Umbilical cord (tissue), 2 donors: ENCODE results near the gene SMYD5. TPM values are rescaled to one million over a fixed set of nuclear protein-coding genes. Genes with fewer than 3 reads are reported as not detected.
A peak's percentile ranks its signal among the peaks of the same experiment; 100 is the strongest.
"Not testable (repeated sequence)": the region's sequence is repeated elsewhere in the genome, so short reads cannot be mapped to it uniquely, and the experiment has no call there.

Experiments used
- DNase-seq: peaks from one replicate; pipeline ENCODE4 v3.0.0-alpha.2; 2015; ENCODE audit warnings: low spot score
- total RNA-seq: library from RNA; depleted of rRNA; stranded (reverse); fragments of >200 nt; gene quantifications from one replicate; pipeline ENCODE4 v1.2.3, GENCODE V29; 2014; ENCODE audit warnings: low replicate concordance; ENCODE audit not compliant: insufficient read depth

SMYD5 gene
- total RNA-seq, result 50.1 TPM

DNA sequence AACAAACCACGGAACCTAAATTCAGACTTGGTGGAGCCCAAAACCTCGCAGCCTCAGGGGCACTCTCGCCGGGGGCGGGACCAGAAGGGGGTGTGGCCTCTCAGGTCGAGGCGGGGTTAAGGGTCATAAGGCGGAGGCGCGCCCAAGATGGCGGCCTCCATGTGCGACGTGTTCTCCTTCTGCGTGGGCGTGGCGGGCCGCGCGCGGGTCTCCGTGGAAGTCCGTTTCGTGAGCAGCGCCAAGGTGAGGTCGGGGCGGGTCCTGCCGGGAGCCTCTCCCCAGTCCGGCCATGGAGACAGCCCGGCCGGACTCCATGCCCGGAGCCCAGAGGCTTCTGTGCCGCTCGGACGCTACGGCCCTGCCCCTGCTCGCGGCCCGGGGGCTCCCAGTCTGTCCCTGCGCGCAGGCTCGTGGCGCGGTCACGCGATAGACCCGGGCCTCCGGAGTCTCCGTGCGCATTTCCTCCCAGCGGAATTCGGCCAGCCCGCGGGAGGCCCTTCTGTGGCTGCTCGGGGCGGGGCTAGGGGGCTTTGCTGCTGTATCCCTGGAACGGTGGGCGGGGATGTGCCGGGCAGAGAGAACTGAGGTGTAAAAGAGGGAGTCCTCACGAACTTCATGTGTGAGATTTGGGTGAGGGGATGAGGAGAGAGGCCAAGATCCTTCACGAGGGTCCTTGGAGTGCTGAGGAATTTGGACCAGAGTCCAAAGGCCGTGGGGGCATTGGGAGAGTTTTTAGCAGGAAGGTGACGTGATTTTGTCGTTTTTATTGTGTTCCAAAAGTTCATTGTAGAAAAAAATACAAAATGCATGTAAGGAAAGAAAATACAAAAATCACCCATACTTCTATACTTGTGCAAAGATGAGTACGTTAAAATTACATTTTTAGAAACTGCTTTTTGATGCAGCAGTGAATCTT is at the start of gene SMYD5:
TSS of gene SMYD5 (plus strand) at position 126 of the 916 bp plus-strand sequence. CDS start at position 148, 22 bp downstream.
- peak; percentile 89 for DNase-seq

DNA sequence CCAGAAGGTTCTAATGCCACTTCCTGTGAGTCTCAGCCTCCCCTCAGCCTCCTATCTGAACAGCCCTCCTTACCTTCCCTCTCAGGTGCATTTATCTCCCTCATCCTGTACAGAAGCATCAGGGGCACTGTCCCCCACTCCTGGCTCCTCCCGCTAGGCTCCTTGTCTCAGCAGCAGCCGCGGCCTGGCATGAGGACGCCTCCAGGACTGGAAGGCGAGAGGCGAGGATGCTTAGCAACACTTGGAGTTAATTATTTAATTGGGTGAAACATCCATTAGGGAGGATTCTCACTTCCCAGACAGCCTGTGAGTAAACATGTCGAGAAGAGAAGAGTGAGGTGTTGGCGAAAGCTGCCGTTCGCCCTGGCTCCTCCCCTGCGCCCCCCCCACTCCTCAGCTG is 48.1 kb upstream of the SMYD5 start:
- DNase-seq, result not testable (repeated sequence)

DNA sequence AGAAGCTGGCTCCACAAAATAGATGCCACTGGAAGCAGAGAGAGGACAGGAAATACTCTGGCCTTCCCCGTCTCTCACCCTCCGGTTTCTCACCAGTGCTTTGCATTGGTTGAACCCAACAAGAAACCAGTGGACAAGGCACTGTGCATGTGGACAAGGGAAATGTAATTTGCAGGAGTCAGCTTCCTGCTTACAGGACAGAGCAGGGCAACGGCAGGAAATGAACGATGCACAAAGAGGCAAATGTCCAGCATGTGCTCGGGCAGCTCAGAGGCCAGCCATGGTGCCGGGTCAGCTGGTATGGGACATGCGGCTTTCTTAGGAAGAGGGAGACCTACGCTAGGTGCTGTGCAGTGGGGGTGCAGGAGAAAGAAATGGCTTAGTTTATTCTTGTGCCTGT is 47.2 kb upstream of the SMYD5 start:
- not testable (repeated sequence) for DNase-seq

DNA sequence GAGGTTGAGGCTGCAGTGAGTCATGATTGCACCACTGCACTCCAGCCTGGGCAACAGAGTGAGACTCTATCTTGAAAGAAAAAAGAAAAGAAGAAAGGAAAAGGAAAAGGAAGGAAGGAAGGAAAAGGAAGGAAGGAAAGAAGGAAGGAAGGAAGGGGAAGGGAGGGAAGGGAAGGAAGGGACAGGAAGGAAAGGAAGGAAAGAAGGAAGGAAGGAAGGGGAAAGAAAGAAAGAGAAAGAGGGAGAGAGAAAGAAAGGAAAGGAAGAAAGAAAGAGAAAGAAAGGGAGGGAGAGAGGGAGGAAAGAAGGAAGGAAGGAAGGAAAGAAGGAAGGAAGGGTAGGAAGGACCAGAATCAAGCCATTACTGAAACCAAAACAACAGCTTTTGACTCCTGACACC is 45.7 kb upstream of the SMYD5 start:
- DNase-seq, result not testable (repeated sequence)

DNA sequence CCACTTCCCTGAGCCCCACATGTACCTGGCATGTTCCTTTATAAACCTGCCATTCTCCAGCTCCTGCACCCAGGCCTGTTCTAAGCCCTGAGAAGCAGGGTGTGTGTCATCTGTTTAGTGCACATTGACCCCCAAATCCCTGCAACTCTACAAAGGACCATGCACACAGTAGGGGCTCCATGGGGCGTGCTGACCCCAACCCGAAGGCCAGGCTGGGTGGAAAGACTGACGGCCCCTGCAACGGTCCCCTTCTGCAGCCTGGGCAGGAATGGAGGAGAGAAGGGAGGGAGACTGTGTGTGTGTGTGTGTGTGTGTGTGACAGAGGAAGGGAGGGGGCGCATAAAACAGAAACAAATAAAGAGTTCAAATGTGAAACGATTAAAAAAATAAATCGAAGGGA is 43.7 kb upstream of the SMYD5 start:
- not testable (repeated sequence) for DNase-seq

DNA sequence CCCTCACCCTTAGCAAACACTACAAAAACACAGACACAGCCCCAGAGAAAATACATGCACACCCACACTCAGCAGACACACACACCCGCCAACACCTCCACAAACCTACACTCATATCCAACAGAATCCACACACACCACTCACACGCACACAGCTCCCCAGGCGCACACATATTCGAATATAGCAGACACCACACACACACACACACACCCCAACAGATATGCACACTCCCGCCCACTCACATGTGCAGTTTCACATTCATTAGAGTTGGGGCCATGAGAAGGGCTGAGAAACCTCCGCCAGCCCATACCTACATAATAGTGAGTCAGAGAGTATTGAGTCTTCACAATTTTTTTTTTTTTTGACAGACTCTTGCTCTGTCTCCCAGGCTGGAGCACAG is 41.1 kb upstream of the SMYD5 start:
- DNase-seq, result no peak

DNA sequence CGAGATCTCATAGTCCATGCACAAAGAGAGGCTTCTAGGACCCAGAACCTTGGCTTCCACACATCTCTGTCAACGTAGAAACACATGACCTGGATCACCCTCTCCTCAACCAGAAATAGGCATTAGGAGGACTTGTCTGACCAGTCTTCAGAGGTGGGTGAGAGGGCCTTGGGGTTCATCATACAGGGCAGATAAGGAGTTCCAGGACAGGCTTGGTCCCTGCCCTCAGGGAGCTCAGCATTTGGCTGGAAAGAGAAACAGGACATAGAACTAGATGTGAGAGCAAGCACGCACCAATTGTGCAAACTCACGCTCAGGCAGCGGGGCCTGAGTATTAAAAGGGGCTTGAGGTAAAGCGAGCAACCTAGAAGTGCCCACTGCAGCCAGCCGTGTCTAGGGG is 40.3 kb upstream of the SMYD5 start:
- DNase-seq, result no peak

DNA sequence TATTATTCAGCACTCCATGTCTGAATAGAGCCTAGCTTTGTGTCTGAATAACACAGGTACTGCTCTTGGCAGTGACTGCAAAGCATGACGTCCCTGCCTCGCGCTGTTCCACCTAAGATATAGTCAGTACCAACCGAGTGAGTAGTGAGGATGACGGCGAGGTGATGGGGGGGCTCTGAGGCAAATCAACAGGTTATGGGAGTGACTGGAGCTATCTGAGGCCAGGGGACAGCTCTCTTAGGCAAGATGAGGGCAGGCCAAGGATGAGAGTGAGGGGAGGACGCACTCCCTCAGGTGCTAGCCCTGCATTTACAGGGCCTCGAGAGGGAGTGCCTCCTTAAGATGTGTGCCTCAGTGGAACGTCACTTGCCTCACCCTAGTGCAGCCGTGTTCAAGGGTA is 39.8 kb upstream of the SMYD5 start:
- no peak for DNase-seq

DNA sequence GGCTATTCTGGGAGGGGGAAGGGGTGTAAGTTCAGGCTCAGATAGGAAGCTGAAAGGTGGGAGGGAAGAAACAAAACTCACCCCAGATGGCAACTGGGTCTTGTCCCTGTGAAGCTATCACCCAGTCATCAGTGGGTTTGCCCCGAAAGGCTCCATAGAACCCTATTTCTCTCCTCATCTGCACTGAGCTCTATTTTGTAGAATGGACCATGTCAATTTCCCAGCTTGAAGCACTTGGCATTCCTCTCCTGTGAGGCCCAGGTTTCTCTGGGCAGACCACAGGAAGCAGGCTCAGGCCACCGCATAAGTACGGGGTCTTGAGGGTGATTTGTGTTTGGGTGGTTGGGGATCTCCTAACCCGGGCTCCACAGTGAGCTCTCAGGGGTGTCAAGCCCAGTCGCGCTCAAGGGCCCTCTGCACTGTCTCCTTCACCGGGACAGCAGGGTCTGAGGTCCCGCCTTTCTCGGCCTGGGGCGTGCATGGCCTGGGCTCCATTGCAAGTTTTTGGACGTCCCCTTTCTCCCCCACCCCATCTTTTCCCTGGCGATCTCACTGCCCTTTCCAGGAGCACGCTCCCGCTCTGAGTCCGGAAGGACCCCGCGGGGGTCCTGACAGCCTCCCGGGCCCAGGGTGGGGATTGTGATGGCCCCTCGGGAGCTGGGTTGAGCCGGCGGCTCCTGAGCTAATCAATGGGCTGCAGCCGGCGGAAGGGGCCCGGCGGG is 38.9 kb upstream of the SMYD5 start:
- no peak for DNase-seq

DNA sequence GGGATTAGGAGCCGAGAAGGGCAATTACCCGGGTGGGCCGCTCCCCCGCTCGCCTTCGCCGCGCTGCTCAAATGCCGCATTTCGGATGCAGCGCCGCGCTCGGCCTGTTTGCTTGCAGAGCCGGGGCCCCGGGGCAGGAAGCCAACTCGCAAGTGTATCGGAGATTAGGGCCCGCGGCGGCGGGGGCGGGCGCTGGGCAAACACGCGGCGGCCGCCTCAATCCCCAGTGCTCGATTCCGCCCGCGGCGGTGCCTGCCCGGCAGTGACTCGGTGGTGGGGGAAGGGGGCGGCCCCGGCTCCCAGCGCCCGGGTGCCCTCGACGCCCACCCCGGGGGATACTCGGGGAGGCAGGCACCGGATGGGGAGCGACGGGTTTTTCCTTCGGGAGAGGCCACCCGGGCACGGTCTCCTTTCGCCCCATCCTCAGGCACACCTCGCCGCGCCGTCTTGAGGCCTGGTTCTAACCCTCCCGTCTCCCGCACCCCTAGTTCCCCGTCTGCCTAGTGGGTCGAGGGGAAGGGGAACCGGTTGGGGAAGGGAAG is 38.3 kb upstream of the SMYD5 start:
- peak; percentile 46 for DNase-seq

DNA sequence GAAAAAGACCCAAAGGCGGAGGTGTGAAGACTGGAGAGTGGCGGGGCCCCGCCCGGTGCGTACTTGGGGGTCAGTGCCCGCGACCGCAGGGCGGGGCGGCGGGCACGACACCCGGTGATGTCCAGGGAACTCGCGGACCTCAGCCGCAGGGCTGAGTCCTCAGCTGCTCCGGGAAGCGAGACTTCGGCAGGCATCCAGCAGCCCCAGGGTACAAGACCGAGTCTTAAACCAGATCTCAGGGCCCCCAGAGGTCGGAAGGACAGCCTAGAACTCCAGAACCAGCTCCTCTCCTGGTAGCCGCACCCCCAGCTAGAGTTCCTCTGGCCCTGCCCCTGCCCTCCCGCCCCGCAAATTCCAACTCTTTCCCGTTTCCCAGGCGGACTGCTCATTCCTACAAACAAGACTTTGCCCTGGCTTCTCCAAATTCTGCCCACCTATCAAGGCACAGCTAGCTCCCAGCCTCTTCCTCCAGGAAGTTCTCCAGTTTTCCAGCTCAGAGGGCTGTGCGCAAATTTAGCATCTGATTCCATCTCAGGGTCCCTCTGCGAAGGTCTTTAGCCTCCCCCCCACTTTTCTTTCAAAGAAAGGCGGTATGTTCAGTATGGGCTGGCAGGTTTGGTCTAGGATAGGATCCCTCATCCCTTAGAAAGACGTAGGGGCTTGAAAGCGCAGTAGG is 37.7 kb upstream of the SMYD5 start:
- peak; percentile 13 for DNase-seq

DNA sequence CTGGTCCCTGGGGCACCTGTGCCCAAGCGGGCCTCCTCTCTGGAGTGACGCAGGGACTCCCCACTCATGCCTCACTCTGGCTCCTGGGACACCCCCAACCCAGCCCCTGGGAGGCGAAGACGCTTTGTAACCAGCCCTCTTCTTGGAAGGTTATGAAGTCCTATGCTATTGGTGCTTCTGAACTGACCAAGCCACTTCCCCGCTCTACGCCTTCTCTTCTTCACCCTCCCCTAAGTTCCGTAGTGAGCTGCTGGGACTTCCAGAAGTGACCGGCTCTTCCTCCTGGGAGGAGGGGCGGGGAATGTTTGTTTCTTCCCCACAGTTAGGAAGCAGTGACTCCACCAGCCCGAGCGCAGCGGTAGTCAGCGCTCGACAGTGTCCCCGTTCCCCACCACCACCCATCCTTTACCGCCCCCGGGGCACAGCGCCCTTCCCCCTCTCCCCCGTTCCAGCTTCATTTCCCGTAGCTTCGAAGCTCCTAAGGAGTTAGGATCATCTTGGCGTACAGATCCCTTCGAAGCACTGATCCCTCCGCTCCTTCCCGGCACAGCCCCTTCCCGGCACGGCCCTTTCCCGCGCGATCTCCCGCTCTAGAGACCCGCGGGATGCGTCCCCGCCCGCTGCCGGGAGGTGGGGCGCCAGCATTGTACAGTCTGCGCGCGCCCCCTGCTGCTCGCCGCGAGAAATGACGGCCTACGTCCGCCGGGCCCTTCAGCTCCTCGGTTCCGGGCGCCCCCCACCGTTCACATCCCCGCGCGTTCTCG is 37.0 kb upstream of the SMYD5 start:
- DNase-seq, result peak; percentile 91

DNA sequence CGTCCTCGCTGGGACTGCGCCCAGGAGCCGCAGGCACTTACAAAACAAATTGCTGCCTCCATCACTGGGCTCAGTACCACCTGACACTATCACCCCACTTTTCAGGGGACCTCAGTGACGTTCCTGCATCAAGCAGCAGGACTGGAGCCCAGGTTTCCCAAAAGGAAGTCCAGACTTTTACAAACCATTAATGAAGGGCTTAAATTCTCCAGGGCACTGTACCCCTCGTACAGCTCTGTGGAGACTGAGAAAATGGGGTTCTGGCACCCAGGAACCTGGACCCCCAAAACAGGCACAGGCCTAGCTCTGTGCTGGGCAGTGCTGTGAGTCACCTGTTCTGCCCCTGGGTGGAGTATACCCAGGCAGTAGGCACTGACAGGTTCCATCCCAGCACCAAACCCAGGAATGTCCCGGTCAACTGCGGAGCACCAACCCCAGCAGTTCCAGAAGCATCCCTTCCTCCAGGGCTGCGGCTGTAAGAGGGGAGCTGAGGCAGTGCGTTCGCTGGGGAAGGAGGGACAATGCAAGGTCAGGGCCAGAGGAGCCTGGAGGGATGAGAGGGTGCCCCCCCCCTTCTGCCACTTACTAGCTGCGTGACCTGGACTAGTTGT is 36.3 kb upstream of the SMYD5 start:
- no peak for DNase-seq

DNA sequence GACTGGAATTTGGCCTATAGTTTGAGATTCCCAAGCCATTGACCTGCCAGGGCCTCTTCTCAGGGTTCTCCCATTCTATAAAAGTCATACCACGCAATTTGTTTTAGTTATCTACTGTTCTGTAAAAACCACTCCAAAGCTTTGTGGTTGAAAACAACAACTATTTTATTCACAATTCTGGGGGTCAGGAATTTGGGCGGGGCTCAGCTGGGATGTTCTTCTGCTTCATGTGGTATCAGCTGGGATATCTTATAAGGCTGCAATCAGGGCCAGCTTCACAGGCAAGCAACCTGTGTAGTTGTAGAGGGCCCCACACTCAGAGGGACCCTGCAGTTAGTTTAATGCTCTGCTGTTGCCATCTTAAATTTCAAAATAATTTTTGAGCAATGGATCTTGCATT is 28.1 kb upstream of the SMYD5 start:
- no peak for DNase-seq

DNA sequence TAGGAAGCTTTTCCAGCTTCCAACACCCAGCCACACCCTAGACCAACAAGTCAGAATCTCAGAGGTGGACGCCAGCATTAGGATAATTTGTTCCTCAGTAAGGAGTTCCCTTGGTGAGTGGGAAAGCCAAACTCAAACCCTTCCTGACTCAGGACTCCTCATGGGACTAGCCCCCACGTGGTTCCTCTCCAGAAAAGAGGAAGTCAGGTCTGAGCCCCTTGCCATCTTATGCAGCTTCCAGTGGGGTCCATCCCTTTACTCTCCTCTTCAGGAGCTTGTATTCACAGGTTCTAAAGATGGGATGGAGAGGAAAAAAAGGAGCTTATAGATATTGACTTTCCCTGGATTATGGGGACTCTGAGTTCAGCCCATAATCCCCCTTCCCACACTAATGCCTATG is 26.5 kb upstream of the SMYD5 start:
- DNase-seq, result no peak

DNA sequence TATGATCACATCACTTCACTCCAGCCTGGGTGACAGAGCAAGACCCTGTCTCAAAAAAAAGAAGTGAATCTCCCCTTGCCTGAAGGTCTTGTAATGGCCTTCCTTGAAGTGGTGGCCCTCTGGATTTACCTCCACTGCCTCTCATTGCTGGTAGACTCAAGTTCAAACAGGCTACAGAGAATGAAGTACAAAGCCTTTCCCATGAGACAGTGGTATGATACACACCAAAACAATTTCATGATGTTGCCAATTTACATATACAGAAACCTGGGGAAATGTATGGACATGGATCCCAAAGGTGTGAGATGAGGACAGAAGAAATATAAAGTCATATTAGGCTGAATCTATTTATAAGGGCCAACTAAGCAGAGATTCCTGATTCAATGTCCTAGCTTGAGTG is 16.5 kb upstream of the SMYD5 start:
- DNase-seq, result no peak

DNA sequence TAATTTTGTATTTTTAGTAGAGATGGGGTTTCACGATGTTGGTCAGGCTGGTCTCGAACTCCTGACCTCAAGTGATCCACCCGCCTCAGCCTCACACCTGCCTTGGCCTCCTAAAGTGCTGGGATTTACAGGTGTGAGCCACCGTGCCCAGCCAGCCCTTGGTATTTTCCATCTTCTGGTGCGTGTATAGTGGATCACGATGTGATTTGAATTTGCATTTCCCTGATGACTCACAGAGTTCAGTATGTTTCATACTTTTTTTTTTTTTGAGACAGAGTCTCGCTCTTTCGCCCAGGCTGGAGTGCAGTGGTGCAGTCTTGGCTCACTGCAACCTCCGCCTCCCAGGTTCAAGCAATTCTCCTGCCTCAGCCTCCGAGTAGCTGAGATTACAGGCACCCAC is 13.8 kb upstream of the SMYD5 start:
- not testable (repeated sequence) for DNase-seq

DNA sequence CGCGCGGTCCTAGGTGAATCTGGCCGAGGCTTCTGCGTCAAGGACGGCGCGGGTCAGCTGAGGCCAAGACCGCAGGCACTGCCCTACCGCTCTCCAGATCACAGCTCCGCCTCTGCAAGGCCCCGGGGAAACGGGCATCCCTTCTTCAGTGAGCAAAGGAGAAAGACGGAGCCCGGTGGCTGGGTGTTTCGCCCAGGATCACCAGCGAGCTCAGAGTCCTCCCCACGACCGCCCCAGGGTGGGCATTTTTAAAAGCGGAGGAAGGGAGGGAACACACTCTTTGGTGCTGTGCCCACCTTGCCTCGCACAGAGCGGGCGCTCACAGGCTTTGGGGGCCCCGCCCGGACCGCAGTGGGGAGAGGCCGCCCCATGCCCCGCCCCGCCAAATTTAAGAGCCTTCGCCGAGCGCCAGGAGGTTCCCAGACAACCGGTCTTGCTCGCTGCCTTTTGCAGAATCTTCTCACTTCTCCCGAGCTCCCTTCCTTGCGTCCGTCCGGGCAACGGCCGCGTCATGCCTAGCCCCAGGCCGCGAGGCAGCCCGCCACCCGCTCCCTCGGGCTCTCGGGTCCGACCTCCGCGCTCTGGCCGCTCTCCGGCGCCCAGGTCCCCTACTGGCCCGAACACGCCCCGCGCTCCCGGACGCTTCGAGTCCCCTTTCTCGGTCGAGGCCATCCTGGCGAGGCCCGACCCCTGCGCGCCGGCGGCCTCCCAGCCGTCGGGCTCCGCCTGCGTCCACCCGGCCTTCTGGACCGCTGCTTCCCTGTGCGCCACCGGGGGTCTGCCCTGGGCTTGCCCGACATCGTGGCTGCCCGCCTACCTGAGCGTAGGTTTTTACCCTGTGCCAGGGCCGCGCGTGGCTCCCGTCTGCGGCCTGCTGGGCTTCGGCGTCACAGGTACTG is 11.6 kb upstream of the SMYD5 start, which contains the start of gene NOTO:
TSS of gene NOTO (plus strand) at position 419 of the 899 bp plus-strand sequence. CDS start at position 512, 93 bp downstream.
- peak; percentile 6 for DNase-seq

DNA sequence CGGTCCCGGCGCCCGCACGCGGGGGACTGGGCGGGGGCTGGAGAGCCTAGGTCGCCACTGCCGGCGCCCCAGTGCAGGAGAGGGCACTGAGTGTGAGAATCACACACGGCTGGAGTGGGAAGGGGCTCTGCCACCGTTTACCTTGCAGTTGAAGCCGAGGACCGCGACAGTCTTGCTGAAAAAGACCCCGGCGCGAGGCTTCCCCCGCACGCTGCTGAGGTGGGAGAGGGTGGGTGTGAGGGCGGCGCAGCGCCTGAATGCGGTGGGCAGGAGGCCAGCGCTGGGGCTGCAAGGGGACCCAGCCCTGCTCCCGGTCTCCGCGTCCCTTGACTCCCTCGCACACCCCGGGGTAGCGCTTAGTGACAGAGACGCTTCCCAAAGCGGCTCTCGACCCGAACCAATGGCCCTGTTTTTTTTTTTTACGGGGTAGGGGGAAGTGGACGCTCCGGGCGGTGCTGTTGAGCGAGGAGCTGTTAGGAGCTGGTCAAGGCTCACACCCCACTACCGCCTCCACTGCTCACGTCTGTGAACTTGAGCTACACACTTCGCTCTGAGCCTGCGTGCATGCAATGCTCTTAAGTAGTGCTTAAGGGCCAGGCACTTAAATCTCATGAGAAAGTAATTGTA is 10.9 kb upstream of the SMYD5 start:
- no peak for DNase-seq
